Nephron progenitor cell (in vitro differentiated cells): ENCODE measurements around the gene FBN3.

ENCODE experiments used
- DNase-seq: peaks from one replicate; pipeline ENCODE4 v3.0.0; 2021
- H3K27ac Mint-ChIP-seq: 2 replicates; pipeline ENCODE4 v1.8.0; 2021; ENCODE audit warnings: mild to moderate bottlenecking, moderate library complexity, mixed read lengths
- H3K27me3 Mint-ChIP-seq: 2 replicates; pipeline ENCODE4 v1.8.0; 2021; ENCODE audit warnings: mild to moderate bottlenecking, low read depth, mixed read lengths; ENCODE audit not compliant: poor library complexity
- H3K36me3 Mint-ChIP-seq: 2 replicates; pipeline ENCODE4 v1.8.0; 2021; ENCODE audit warnings: low read depth, mixed read lengths
- H3K4me1 Mint-ChIP-seq: 2 replicates; pipeline ENCODE4 v1.8.0; 2021; ENCODE audit warnings: mixed read lengths
- H3K4me3 Mint-ChIP-seq: 2 replicates; pipeline ENCODE4 v1.8.0; 2021; ENCODE audit warnings: mild to moderate bottlenecking, moderate library complexity, mixed read lengths
- H3K9me3 Mint-ChIP-seq: 2 replicates; pipeline ENCODE4 v1.8.0; 2021; ENCODE audit warnings: mild to moderate bottlenecking, moderate library complexity, mixed read lengths
- TF ChIP-seq, protein P1 (sequence below): fragments of 200-600 bp; sonication (generic); IDR thresholded peaks from 2 replicates; pipeline ENCODE4 v1.5.0; 2021; ENCODE audit warnings: antibody characterized with exemption

The FBN3 gene

DNA sequence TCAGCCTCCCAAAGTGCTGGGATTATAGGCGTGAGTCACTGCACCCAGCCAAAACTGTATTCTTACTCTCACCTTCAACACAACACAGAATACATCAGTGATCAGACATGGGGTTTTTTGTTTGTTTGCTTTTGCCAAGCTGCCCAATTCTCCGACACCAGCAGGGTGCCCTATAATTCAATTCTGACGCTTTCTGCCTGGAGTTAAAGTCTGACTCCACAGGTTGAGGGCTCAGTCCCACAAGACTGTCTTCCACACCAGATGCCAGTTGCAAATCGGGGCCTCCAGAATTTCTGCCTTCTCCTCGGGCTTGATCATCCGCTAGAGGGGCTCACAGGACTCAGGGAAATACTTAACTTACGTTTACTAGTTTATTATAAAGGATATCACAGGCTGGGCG is 22.1 kb downstream of the FBN3 start:
- DNase-seq = no peak
- Mint-ChIP-seq H3K4me1 (peaks cover 5% of the 10 kb centered on the region), H3K27me3 (no peaks in the 10 kb centered on the region), H3K36me3 (peaks cover 48% of the 10 kb centered on the region), H3K27ac (peak overlapping the region; percentile 46), H3K9me3 (no peaks in the 10 kb centered on the region), H3K4me3 (no peak overlapping the region)
- TF ChIP-seq, protein P1, sequence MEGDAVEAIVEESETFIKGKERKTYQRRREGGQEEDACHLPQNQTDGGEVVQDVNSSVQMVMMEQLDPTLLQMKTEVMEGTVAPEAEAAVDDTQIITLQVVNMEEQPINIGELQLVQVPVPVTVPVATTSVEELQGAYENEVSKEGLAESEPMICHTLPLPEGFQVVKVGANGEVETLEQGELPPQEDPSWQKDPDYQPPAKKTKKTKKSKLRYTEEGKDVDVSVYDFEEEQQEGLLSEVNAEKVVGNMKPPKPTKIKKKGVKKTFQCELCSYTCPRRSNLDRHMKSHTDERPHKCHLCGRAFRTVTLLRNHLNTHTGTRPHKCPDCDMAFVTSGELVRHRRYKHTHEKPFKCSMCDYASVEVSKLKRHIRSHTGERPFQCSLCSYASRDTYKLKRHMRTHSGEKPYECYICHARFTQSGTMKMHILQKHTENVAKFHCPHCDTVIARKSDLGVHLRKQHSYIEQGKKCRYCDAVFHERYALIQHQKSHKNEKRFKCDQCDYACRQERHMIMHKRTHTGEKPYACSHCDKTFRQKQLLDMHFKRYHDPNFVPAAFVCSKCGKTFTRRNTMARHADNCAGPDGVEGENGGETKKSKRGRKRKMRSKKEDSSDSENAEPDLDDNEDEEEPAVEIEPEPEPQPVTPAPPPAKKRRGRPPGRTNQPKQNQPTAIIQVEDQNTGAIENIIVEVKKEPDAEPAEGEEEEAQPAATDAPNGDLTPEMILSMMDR = no peak

DNA sequence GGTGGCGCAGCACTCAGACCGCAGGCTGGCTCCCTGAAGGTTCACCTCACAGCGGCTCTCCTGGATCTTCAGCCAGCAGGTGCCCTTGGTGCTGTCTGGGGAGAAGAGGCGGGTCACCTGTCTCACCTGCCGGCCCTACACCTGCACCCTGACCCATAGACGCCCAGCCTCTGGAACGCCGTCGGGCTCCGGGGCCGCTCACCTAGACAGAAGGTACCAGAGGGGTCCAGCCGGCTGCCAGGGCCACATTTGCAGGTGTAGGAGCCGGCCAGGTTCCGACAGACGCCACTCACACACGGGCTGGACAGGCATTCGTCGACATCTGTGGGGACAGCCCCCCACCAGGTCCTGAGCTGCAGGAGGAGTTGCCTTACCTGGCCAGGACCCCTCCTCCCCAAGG is 22.9 kb downstream of the FBN3 start:
- TF ChIP-seq, protein P1 = no peak
- Mint-ChIP-seq H3K27me3 (no peaks in the 10 kb centered on the region), H3K4me3 (no peak overlapping the region), H3K27ac (no peak overlapping the region), H3K4me1 (peaks cover 5% of the 10 kb centered on the region), H3K9me3 (no peaks in the 10 kb centered on the region), H3K36me3 (peaks cover 44% of the 10 kb centered on the region)
- no peak for DNase-seq

DNA sequence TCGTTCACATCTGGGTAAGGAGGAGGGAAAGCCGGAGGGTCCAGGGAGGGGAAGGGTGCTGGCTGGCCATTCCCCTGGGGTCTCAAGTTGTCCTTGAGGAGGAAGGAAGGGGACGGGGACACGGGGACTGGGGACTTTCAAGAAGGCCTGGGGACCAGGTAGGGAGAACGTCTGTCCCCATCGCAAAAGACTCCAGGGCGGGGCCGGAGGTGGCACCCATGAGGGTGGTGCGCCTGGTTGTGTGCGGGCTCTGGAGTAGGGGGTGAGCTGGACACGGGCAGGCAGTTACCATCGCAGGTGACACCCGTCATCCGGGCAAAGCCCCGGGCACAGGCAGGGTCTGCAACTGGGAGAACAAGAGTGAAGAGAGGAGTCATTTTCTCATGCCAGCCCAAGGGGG is 23.4 kb downstream of the FBN3 start:
- H3K4me1 Mint-ChIP-seq = peaks cover 10% of the 10 kb centered on the region

DNA sequence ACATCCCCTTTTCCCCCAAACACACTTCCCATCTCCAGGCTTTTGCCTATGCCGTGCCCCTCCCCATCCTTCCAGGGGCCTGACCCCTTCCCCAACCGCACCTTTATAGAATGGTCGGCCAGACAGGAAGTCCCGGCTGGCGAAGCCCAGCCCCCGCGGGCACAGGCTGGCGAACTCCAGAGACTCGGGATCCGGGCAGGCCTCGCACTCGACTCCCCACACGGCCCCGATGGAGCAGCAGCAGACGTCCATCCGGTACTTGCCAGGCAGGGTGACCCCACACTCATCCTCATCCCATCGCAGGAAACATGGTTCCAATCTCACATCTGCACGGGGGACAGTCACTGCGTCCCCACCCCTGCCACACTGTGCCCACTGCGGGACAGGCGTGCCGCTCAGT is 25.7 kb downstream of the FBN3 start:
- Mint-ChIP-seq H3K36me3 (peaks cover 52% of the 10 kb centered on the region), H3K9me3 (no peaks in the 10 kb centered on the region), H3K4me3 (no peak overlapping the region), H3K4me1 (peaks cover 11% of the 10 kb centered on the region), H3K27me3 (no peaks in the 10 kb centered on the region), H3K27ac (no peak overlapping the region)
- no peak for DNase-seq
- TF ChIP-seq, protein P1 = no peak

More for the DNA sequence above, 23.4 kb downstream of the FBN3 start:
- Mint-ChIP-seq H3K9me3 (no peaks in the 10 kb centered on the region), H3K4me3 (no peak overlapping the region), H3K27me3 (no peaks in the 10 kb centered on the region), H3K27ac (peak overlapping the region; percentile 93), H3K36me3 (peaks cover 47% of the 10 kb centered on the region)
- TF ChIP-seq, protein P1 = no peak
- no peak for DNase-seq

DNA sequence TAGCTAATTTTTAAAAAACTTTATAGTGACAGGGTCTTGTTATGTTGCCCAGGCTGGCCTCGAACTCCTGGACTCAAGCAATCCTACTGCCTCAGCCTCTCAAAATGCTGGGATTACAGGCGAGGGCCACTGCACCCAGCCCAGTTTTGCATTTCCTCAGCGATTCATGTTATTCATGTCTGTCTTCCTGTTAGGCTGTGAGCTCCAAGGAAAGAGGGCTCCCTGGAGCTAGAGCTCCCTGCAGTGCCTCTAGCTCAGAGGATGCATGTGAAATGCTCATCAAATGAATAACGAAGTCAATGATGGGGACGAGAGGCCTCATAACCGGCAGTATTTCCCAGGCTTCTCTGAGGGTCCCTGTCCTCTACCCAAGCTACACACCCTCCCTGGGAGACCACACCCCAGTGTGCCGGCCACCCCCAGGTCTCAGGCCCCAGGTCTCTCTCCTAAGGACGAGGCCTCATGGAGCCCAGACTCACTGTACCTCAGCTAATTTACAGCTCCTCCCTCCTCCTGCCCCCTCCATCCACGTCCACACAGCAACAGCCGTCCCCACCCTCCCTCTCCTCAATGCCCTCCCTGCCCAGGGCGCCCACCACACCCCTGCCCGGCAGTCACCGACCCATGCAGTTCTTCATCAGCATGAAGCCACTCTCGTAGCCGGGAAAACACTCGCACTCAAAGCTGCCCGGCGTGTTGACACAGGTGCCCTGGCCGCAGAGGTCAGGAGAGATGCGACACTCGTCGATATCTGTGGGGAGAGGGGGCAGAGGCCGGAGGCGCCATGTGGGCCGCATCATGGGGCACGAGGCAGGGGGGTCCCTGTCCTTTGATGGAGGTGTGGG is 28.5 kb downstream of the FBN3 start:
- Mint-ChIP-seq H3K9me3 (no peaks in the 10 kb centered on the region), H3K27me3 (no peaks in the 10 kb centered on the region), H3K36me3 (peaks cover 41% of the 10 kb centered on the region), H3K4me3 (no peak overlapping the region), H3K27ac (peak overlapping the region; percentile 78), H3K4me1 (peaks cover 11% of the 10 kb centered on the region)
- no peak for DNase-seq
- TF ChIP-seq, protein P1 = no peak

DNA sequence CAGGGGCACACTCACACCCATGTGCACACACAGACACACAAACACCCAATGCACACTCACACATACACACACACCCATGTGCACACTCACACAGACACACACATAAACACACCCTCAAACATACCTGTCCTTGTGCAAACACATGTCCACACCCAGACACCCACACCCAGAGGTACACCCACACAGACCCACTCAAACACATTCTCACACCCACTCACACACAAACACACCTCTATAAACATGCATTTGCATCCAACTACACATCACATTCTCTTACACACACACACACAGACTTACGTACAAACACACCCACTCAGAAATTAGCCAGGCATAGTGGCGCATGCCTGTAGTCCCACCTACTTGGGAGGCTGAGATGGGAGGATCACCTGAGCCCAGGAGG is 31.4 kb downstream of the FBN3 start:
- no peaks in the 10 kb centered on the region for H3K27me3 Mint-ChIP-seq
- no peak for DNase-seq
- no peak overlapping the region for H3K27ac Mint-ChIP-seq
- TF ChIP-seq, protein P1 = no peak
- no peaks in the 10 kb centered on the region for H3K9me3 Mint-ChIP-seq
- peaks cover 26% of the 10 kb centered on the region for H3K36me3 Mint-ChIP-seq
- H3K4me3 Mint-ChIP-seq = no peak overlapping the region
- peaks cover 11% of the 10 kb centered on the region for H3K4me1 Mint-ChIP-seq
